NCI-H345 (cell line): Measurements from ENCODE around the gene TPX2.
A peak's percentile ranks its signal among the peaks of the same experiment; 100 is the strongest.

Experiments used
- DNase-seq: peaks from one replicate; lab custom pipeline; 2025; lab: John Stamatoyannopoulos, UW

The TPX2 gene

DNA sequence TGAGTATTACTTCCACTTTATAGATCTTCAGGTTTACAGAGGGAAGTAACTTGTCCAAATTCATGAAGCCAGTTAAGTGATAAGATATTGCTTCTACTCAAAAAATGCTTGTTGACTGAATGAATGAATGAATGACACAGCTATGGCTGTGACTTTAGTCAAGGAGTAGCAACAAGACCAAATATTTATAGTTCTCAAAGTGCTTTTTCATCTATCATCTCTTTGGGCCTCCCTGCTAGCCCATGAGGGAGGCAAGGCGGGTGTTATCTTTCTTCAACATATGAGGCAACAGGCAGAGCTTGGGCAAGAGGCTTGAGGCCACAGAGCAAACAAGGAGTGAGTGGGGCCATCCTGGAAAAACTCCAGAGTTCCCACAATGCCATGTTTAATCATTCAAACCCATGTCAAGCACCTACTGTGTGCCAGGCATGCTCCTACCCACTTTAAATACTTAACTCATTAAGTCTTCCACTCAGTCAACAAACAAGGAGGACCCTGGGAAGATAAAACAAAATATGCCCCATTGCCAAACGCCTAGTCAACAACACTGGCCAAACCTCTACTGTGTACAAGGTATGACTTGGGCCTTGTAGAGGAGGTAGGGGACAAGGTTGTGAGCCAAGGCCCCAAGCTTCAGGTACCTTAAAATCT lies 32.4 kb upstream of the TPX2 start:
- DNase-seq = no peak

DNA sequence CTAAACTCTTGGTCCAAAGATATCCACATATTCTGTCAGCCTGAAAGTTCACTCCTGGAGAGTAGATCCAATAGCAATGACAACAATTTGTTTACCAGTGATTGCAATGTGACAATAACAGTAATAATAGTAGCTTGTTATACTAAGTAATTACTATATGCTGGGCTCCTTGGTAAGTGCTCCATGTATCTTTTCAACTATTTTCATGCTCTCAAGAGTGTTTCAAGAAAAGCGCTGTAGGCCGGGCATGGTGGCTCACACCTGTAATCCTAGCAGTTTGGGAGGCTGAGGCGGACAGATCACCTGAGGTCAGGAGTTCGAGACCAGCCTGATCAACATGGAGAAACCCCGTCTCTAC lies 31.9 kb upstream of the TPX2 start:
- DNase-seq = no peak

DNA sequence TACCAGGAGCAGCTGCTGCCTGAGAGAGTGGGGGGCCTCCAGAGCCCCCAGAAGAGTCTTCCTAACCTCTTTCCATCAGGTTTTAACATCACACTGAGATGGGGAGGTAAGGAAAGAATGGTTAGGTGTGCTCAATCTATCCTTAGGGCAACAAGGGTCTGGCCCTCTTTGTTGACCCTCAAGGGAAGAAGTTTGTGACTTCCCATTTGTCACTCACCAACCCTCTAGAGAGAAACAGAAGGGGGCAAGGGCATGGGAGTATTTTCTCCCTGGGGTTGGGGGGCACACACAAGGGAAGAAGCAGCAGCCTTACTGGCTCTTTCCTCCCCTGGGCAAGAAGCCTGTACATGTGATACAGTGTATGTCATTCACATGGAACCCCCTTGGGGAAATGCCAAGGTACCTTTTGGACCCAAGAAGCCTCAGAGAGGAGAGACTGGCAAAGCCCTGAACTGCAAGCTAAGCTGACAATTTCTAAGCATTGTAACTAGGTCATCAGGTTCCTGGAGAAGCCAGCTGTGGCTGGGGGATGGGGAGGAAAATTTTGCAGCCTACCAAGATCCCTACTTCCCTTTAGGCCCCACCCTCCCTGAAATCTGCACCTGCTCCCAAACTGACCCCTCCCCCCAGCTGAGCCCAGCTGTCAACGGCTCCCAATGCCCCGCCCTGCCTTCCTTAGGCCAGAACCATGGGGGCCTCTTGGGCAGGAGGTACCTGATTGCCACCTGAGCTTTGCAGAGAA lies 30.9 kb upstream of the TPX2 start:
- peak; percentile 96 for DNase-seq

DNA sequence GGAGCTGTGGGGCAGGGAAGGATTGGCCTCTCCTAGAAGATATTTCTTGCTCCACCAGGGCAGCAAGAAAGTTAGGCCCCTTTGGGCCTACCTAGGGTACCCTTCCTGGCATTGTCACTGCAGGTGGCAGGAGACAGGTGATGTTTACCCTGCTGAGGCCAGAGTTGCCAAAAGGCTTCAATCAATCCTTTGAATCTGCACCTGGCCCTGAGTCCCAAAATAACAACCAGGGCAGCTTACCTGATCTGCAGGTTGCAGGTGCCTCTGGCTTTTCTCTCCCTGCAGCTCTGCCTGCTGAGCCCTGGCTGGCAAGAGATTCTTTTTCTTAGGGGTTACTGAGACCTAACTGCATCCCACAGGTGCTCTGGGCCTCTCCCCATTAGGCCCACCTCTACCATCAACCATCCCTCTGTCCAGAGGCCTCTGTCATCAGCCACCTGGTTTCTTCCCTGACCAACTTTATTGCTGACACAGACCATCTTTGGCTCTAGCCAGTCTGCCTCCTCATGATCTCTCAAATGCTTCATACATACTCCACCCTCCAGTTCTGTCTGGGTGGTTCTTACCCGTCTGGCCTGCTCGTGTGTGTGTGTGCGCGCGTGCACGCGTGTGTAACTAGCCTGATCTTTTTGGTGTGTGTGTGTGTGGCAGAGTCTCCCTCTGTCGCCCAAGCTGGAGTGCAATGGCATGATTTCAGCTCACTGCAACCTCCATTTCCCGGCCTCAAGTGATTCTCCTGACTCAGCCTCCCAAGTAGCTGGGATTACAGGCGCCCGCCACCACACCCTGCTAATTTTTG lies 30.2 kb upstream of the TPX2 start:
- peak; percentile 96 for DNase-seq

DNA sequence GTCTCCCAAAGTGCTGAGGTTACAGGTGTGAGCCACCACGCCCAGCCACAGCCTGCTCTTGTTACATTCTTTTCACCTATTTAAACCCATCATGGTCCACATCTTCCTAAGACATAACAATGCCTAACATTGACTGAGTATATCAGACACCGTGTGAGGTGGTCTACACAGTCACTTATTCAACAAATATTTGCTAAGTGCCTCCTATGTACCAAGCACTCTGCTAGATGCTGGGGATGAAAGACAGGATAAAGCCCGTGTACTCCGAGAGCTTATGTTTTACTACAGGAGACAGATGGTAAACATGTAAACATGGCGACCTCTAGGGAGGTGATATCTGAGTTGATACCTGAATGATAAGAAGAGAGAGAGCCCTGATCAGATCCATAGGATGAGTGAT lies 29.2 kb upstream of the TPX2 start:
- peak; percentile 48 for DNase-seq

DNA sequence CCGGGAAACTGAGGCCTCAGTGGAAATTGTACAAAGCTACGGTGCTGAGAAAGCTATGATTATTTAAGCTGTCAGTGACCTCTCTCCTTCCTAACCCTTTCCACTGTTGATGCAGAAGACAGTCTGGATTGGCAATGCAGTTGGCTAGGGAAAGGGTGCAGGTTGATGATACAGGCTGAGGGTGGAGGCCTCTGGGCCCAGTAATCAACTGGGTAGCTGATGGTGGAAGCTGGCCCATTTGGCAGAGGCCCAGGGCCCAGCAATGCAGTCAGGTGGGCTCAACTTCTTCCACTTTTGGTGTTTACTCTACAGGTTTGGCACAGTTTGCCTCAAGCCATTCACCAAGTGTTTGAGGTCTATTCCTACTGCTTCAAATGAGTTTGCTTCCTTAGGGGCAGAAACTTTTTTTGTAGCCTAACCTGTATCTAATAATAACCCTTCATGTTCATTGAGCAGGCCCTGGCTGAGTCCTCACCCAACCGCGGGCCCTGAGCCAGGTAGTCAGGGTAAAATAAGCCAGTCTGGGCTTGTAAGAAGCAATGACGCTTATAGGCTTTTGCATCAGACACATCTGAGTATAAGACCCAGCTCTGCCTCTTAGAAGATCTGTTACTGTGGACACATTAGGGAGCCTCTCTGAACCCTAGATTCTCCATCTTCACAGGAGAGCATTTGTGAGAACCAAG lies 28.5 kb upstream of the TPX2 start:
- DNase-seq = peak; percentile 73

DNA sequence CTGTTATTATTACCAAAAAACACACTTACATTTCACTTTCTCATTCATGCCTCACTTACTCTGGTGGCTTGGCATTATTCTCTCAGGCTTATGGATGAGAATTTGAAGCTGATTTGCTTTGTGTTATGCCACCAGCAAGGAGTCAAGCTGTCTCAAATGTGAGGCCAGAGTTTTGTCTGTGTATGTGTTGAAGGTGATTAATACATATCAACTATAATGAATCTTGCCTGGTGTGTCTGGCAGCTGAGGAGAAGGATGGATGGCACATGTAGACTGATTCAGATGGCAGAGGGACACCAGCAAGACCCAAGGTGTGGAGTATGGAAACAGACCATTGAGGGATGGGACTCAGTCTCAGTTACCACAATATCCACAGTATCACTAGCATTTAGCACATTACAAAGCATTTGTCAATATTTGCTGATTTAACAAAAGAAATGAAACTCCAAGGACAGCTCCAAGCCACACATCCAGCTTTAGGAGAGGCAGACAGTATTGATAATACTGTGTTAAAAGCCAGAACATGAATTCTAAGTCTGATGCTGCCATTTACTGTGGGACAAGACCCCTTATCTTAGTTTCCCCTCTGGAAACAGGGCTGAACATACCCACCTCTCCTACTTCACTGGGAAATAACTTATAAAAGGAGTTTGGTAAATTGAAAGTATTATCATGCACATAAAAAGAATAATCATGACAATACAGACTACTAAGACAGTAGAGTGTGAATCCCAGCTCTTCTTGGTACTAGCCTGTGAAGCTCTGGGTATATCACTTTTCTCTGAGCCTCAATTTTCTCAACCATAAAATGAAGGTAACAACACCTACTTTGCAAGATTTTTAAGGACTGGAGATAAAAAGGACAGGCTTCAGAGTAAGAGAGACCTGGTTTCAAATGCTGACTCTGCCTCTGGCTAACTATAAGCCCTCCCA lies 27.6 kb upstream of the TPX2 start:
- peak; percentile 47 for DNase-seq

DNA sequence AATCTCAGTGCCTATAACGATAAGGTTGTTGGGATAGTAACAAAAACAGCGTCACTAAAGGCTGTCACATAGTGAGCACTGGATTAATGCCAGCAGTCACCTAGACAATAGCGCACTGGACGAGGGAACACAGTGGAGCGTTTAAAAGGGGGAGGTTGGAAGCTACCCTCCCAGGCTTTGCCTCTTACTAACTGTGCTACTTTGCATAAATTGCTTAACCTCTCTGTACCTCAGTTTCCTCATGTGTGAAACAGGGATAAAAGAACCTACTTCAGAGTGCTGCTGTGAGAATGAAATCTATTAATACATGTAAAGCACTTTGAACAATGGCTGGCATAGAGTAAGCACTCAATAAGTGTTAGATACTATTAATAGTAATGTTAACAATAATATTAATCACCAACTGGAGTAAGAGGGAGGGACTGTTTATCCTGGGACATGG lies 27.0 kb upstream of the TPX2 start:
- peak; percentile 90 for DNase-seq

DNA sequence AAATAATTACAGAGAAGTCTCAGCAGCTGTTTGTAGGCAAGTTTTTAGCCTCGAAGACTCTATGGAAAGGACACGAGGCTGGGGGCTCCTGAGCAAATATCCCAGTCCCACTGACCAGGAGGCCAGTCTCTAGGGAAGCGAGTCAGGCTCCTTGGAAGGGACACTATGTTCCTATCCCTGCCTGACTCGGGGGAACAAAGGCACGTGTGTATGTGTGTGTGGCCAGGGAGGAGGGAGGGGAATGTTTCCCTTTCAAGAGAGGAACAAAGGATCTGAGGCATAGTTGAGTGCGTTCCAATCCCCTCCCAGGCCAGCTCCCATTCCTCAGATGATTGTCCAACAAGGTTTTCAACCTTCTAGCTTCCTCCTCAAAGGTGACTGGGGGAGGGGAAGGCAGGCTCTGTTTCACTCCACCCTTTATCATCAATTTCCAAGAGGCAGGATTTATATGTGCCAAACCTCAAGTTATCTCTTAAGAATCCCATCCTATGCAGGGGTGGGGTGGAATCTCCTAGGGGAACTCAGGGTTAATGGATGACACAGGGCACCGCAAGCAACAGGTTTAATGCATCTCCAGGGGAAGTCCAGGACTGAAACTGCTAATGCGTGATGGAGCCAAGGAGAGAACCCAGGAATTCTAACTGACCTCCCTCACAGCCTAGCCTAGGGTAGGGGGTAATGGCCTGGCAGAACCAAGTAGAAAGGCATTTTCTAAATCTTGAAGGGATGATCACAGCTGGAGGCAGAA lies 26.4 kb upstream of the TPX2 start:
- DNase-seq = peak; percentile 50

DNA sequence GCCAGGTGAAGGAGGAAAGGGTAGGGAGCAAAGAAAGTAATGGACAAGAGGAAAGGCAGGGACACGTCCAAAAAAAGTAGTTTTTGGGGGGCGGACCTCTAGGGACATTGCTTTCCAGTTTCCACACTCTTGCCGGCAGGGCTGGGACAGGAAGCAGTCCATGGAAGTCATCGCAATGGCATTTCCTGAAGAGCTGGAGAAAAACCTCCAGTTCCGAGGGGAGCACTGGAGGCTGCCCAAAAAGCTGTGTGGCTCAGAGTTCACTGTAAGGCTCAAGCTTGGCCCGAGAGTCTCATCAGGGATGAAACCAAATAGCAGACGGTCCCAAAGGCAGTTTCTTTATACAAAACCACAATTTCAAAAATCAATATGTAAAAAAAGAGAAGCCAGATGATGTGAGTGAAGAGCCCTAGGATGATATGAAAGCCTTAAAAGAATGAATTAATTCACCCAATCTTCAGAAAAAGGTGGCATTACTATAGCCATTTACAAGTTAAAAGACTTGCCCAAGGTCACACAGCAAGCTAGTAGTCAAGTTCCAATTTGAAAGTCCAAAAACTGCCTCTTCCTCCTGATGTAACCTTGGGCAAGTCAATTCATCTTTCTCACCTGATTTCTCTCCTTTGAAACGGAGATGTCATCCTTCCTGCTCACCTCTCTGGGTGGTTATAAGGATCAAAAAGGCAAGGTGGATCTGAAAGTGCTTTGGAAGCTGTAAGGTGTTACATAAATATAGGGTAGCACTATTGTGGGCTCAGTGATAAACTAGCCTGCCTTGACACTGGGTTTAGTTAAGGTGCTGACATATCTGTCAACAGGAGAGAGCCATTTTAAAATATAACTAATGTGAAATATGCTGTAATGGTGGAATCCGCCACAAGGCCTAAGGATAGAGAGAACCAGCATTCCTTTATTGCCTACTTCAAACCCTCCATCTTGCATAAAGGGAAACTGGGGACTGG lies 25.5 kb upstream of the TPX2 start:
- no peak for DNase-seq

DNA sequence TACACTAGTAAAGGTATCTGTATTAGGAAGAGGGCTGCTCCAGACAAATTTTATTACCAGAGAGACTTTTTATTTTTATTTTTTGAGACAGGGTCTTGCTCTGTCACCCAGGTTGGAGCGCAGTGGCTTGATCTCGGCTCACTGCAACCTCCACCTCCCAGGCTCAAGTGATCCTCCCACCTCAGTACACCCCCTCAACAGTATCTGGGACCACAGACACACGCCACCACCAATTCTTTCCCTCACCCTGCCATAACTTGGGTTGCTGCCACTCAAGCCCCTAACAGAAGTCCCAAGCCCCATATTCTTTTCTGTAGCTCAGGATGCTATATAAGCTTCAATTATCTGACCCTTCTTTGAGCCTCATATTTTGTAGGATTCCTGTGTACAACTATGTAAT lies 23.3 kb upstream of the TPX2 start:
- DNase-seq = no peak

DNA sequence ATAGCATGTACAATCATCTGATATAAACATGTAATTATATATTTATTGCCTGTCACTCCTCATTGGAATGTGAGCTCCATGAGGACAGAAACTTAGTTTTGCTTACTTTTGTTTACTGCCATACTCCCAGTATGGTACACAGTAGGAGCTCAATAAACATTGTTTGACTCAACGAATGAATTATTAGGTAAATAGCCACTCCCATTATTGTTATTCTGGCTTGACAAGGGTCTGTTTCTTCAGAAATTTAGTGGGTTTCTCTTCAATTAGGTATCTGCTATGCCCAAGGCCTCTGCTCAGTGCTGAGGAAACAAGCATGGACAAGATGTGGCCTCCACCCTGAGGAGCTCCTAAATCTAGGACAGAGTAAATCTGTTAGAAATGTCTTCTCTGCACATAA lies 22.7 kb upstream of the TPX2 start:
- no peak for DNase-seq

DNA sequence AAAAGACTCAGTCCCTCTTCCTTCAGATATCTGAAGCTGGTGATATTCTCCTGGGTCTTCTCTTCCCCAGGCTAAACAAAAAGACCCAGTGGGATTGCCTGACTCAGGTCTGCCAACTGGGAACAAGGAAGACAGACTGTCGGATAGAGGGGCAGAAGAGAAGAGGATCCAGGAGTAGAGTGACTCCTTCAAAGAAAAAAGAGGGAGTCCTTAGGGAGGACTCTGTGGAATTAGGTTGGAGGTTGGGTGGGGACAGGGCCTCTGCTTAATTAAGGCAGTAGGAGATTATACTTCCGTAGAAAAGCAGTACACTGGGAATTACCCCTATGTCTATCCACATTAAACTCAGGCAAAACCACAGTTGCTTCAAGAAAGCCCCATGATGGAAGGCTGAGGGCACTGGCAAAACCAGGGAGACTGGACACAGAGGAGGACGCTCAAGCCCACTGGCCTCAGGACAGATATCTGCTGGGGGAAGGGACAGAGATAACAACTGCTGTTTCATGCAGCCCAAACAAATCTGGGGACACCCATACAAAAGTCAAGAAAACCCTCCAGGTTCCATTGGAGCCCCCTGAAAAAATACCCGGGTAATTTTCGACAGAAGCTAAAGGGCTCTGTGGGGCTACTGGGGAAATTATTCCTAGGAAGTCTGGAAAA lies 22.1 kb upstream of the TPX2 start:
- DNase-seq = no peak

DNA sequence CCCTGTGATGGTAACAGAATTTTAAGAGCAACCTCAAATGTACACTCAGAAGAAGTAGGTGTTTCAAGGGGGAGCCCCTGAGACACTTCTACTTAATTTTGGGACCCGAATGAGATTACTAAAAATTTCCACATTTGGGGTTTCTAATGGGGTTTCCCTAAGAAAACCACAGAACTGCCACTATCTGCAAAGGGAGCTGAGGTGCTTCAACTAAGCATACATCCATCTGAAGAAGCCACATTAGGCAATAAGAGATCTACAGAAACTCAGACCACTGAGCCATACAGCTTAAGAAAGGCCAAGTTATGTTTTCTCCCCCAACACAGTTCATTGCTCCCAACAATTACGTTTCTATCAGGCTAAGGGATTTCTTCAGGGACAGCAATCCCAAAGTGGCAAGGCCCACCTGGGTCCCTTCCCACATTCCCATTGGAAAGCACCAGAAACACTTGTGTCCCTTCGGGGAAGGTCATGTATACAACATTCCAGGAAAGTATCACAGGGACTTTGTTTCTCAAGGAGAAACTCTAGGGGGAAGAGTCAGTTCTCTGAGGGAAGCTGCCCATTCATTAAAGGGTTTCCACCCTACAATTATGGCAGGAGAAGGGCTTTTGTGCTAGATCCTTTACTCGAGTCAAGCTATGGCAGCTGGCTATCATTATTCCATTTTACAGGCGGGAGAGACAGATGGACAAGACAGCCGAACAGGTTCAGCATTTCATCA lies 21.4 kb upstream of the TPX2 start:
- no peak for DNase-seq

DNA sequence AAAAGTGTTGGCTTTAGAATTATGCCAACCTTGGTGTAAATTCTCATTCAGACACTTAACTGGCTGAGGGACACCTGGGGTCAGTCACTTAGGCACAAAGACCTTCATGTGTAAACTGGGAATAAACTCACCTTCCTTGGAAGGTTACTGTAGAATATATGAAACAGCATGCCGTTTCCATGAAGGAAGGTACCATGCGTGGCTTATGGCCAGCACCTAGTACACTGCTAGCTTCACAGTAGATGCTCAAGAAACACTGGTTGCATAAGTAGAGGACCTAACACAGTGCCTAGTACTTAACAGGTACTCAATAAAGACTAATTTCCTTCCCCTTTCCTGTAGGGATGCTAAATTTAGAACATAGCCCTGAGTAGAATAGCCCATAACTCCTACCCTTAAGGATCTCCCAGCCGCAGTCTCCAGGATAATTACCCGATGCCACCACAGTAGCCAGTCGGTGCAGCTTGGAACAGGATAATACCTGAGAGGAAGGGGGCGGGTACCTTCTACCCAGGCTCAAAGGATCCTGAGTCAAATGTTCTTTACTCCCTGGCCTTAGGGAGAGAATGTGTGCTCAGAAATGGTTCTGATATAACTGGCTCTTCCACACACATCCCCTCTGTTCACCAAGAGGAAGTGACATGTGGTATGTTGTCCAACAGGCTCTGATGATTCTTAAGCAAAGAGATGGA lies 20.0 kb upstream of the TPX2 start:
- DNase-seq = no peak

DNA sequence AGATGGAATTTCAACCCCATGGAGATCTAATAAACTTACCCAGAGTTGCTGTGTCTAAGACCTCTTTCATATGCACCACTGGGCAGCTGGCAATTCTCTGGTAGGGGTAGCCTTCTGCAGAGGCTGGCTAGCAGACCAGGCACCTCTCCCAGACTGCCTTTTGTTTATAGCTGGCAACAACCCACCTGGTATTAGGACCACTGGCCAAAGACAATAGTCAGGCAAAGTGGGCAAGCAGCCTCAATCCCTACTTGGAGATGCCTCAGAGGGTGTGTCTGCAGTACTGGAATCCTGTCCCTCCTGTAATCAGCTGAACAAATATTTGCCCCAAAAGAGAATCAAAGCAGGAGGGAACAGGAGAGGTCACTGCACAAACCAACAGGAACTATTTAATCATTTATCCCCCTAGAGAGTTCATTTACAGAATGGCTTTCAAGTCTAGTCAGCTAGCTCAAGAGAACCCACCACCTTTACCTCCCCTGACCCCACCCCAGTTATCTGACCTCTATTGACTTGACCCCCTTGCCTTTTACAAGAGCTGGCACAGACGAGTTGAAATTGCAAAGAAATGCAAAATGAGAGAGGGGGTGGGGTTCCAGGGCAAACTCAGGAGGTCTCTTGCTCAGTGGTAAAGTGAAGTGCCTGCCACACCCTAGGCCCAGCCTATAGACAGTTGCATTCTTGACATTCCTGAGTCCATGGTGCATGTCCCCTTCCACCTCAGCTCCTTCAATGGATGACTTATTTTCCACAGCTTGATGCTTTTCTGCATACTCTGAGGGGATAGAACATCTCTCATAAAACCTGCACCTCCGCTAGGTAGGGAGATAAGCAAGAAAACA lies 19.2 kb upstream of the TPX2 start:
- no peak for DNase-seq
